H9 (cell line): ENCODE data around the gene STK32B. TPM values are rescaled to one million over a fixed set of nuclear protein-coding genes. Genes with fewer than 3 reads are reported as not detected.

ENCODE experiments used
- DNase-seq: peaks from one replicate; pipeline ENCODE4 v3.0.0-alpha.2; 2017
- H2AFZ ChIP-seq: one replicate; pipeline ENCODE4 v1.6.1; 2013; ENCODE audit warnings: mild to moderate bottlenecking, low read length, control low read depth, moderate library complexity
- H2AK5ac ChIP-seq: 2 replicates; pipeline ENCODE4 v1.6.1; 2013; ENCODE audit warnings: low read length, control low read depth, mixed read lengths; ENCODE audit not compliant: insufficient read length
- H2BK120ac ChIP-seq: one replicate; pipeline ENCODE4 v1.6.1; 2013; ENCODE audit warnings: low read depth, mild to moderate bottlenecking, low read length, control low read depth, inconsistent platforms; ENCODE audit not compliant: poor library complexity, severe bottlenecking
- H2BK12ac ChIP-seq: 2 replicates; pipeline ENCODE4 v1.6.1; 2013; ENCODE audit warnings: low read length, control low read depth, mixed read lengths, low read depth; ENCODE audit not compliant: insufficient read length
- H2BK15ac ChIP-seq: 2 replicates; pipeline ENCODE4 v1.6.1; 2013; ENCODE audit warnings: low read depth, low read length, control low read depth
- H2BK20ac ChIP-seq: one replicate; pipeline ENCODE4 v1.6.1; 2013; ENCODE audit warnings: low read depth, mild to moderate bottlenecking, low read length, control low read depth, inconsistent platforms; ENCODE audit not compliant: poor library complexity, severe bottlenecking
- H2BK5ac ChIP-seq: 2 replicates; pipeline ENCODE4 v1.6.1; 2013; ENCODE audit warnings: low read length, control low read depth, mixed read lengths; ENCODE audit not compliant: insufficient read length
- H3K14ac ChIP-seq: 2 replicates; pipeline ENCODE4 v1.6.1; 2013; ENCODE audit warnings: low read length, control low read depth; ENCODE audit not compliant: insufficient read depth
- H3K18ac ChIP-seq: 2 replicates; pipeline ENCODE4 v1.6.1; 2013; ENCODE audit warnings: low read depth, mild to moderate bottlenecking, mixed read lengths, low read length, control low read depth; ENCODE audit not compliant: insufficient read length
- H3K23ac ChIP-seq: 2 replicates; pipeline ENCODE4 v1.6.1; 2013; ENCODE audit warnings: low read length, control low read depth, mixed read lengths, low read depth; ENCODE audit not compliant: insufficient read length
- H3K23me2 ChIP-seq: 2 replicates; pipeline ENCODE4 v1.6.1; 2013; ENCODE audit warnings: low read depth, mild to moderate bottlenecking, mixed read lengths, low read length, control low read depth; ENCODE audit not compliant: insufficient read length, poor library complexity, severe bottlenecking
- H3K27ac ChIP-seq: 2 replicates; pipeline ENCODE4 v1.5.1; 2013; ENCODE audit warnings: low read length, control low read depth, mixed read lengths, low read depth; ENCODE audit not compliant: insufficient read length
- H3K27me3 ChIP-seq: 2 replicates; pipeline ENCODE4 v1.6.1; 2013; ENCODE audit warnings: low read length, control low read depth, inconsistent platforms; ENCODE audit not compliant: insufficient read depth
- H3K4ac ChIP-seq: 2 replicates; pipeline ENCODE4 v1.6.1; 2013; ENCODE audit warnings: low read depth, mild to moderate bottlenecking, control low read depth, inconsistent platforms, low read length, moderate library complexity
- H3K4me1 ChIP-seq: 2 replicates; pipeline ENCODE4 v1.6.1; 2013; ENCODE audit warnings: low read length, control low read depth, inconsistent platforms; ENCODE audit not compliant: insufficient read depth
- H3K4me2 ChIP-seq: 2 replicates; pipeline ENCODE4 v1.6.1; 2013; ENCODE audit warnings: low read length, control low read depth, mixed read lengths; ENCODE audit not compliant: insufficient read length, insufficient read depth
- H3K56ac ChIP-seq: 2 replicates; pipeline ENCODE4 v1.6.1; 2013; ENCODE audit warnings: low read depth, mild to moderate bottlenecking, mixed read lengths, low read length, control low read depth; ENCODE audit not compliant: insufficient read length
- H3K79me1 ChIP-seq: 2 replicates; pipeline ENCODE4 v1.6.1; 2013; ENCODE audit warnings: low read depth, mild to moderate bottlenecking, moderate library complexity, low read length, control low read depth, inconsistent platforms; ENCODE audit not compliant: insufficient read depth, poor library complexity, severe bottlenecking
- H3K79me2 ChIP-seq: 2 replicates; pipeline ENCODE4 v1.6.1; 2013; ENCODE audit warnings: low read length, control low read depth, inconsistent platforms; ENCODE audit not compliant: insufficient read depth
- H3K9ac ChIP-seq: 2 replicates; pipeline ENCODE4 v1.6.1; 2013; ENCODE audit warnings: low read length, control low read depth, mixed read lengths; ENCODE audit not compliant: insufficient read length; ENCODE audit errors: extremely low read depth
- H3K9me3 ChIP-seq: one replicate; pipeline ENCODE4 v1.6.1; 2013; ENCODE audit warnings: low read depth, low read length, inconsistent platforms; ENCODE audit not compliant: control insufficient read depth
- H3T11ph ChIP-seq: one replicate; pipeline ENCODE4 v1.6.1; 2013; ENCODE audit warnings: mild to moderate bottlenecking, low read length, control low read depth, inconsistent platforms
- H4K20me1 ChIP-seq: one replicate; pipeline ENCODE4 v1.6.1; 2013; ENCODE audit not compliant: control insufficient read depth, insufficient read length, insufficient read depth
- H4K5ac ChIP-seq: 2 replicates; pipeline ENCODE4 v1.6.1; 2013; ENCODE audit warnings: low read depth, mild to moderate bottlenecking, mixed read lengths, low read length, control low read depth; ENCODE audit not compliant: insufficient read length
- H4K8ac ChIP-seq: replicated peaks from 2 replicates; pipeline ENCODE4 v1.6.1; 2013; ENCODE audit warnings: low read length, control low read depth, mixed read lengths, low read depth; ENCODE audit not compliant: insufficient read length
- H4K91ac ChIP-seq: 2 replicates; pipeline ENCODE4 v1.6.1; 2013; ENCODE audit warnings: low read depth, mild to moderate bottlenecking, moderate library complexity, mixed read lengths, low read length, control low read depth; ENCODE audit not compliant: insufficient read length
- H3K27ac Mint-ChIP-seq, 3 experiments: 2 replicates in 2 of 3; 3 replicates in 1 of 3; pipeline ENCODE4 v1.8.0; 2020 to 2021; ENCODE audit warnings: mixed read lengths in 3 of 3, mild to moderate bottlenecking in 1 of 3, moderate library complexity in 1 of 3
- H3K27me3 Mint-ChIP-seq: 2 replicates; pipeline ENCODE4 v1.8.0; 2021; ENCODE audit warnings: low read depth, mild to moderate bottlenecking, moderate library complexity, mixed read lengths
- H3K36me3 Mint-ChIP-seq, 3 experiments: 2 replicates in 2 of 3; 3 replicates in 1 of 3; pipeline ENCODE4 v1.8.0; 2020 to 2021; ENCODE audit warnings: low read depth in 3 of 3, mixed read lengths in 3 of 3; ENCODE audit not compliant: insufficient read depth in 1 of 3
- H3K4me1 Mint-ChIP-seq, 2 experiments: 2 replicates each; pipeline ENCODE4 v1.8.0; 2020; ENCODE audit warnings: mixed read lengths in 2 of 2
- H3K4me3 Mint-ChIP-seq, 2 experiments: 2 replicates in 1 of 2; 3 replicates in 1 of 2; pipeline ENCODE4 v1.8.0; 2020 to 2021; ENCODE audit warnings: mild to moderate bottlenecking in 2 of 2, mixed read lengths in 2 of 2, moderate library complexity in 1 of 2
- H3K9me3 Mint-ChIP-seq, 2 experiments: 2 replicates in 1 of 2; 3 replicates in 1 of 2; pipeline ENCODE4 v1.8.0; 2020; ENCODE audit warnings: mild to moderate bottlenecking in 2 of 2, mixed read lengths in 2 of 2, moderate library complexity in 1 of 2
- CTCF ChIP-seq: fragments of 200-600 bp; sonication (generic); conservative IDR thresholded peaks from 3 replicates; pipeline ENCODE4 v1.8.0; 2021; ENCODE audit warnings: antibody characterized with exemption, mild to moderate bottlenecking
- WGBS: extraction: QIAGEN DNeasy Blood & Tissue Kit; methylation state at CpG from one replicate; pipeline ENCODE4 v1.1.7; 2013; ENCODE audit warnings: missing lambda C conversion rate, low lambda C conversion rate, mixed read lengths; ENCODE audit not compliant: insufficient read length; ENCODE audit errors: extremely low coverage; 5-methylcytosine and 5-hydroxymethylcytosine counted together
- total RNA-seq: library from RNA; stranded (reverse); gene quantifications from 2 replicates; pipeline ENCODE4 v1.2.1, GENCODE V29; 2021

Gene STK32B
- total RNA-seq, 1 experiment from 2014 or later, result 1.0 TPM

- Histone ChIP-seq H3K27ac (no peak overlapping the region), H2BK20ac (no peak overlapping the region), H3K27me3 (no peaks in the 10 kb centered on the region), H3K23me2 (no peaks in the 10 kb centered on the region), H3K9ac (no peak overlapping the region), H3K4me2 (no peak overlapping the region), H4K20me1 (no peaks in the 10 kb centered on the region), H3T11ph (no peak overlapping the region), H4K5ac (no peak overlapping the region), H3K4me1 (no peaks in the 10 kb centered on the region), H3K4ac (no peak overlapping the region), H2BK15ac (no peak overlapping the region), H4K8ac (no peak overlapping the region), H2BK5ac (no peak overlapping the region), H4K91ac (no peak overlapping the region), H3K9me3 (no peaks in the 10 kb centered on the region), H3K79me1 (no peaks in the 10 kb centered on the region), H3K56ac (no peak overlapping the region), H3K14ac (no peak overlapping the region), H3K23ac (no peak overlapping the region), H3K18ac (no peak overlapping the region), H3K79me2 (no peaks in the 10 kb centered on the region), H2AFZ (no peak overlapping the region), H2AK5ac (no peak overlapping the region), H2BK120ac (no peak overlapping the region), H2BK12ac (no peak overlapping the region)
- no peak for DNase-seq
- WGBS, result no CpG with 5 or more reads among the region's 6 CpGs
- H3K9me3 Mint-ChIP-seq, result no peaks in the 10 kb centered on the region
- H3K27ac Mint-ChIP-seq, result no peak overlapping the region
- H3K4me3 Mint-ChIP-seq, result no peak overlapping the region
- H3K27me3 Mint-ChIP-seq, result peaks cover 6% of the 10 kb centered on the region
- no peak for TF ChIP-seq CTCF
- peaks cover 0 to 3% of the 10 kb centered on the region in 2 experiments; a peak in 1 of 4 replicates for H3K4me1 Mint-ChIP-seq
- no peaks in the 10 kb centered on the region for H3K36me3 Mint-ChIP-seq
These were observed 67.0 kb downstream of the STK32B start for GRCh38 chr4:5118091-5118786.
